Vagina (tissue), 2 donors: Measurements from ENCODE around the gene DENND4B. TPM values are rescaled to one million over a fixed set of nuclear protein-coding genes. Genes with fewer than 3 reads are reported as not detected.

Experiments used
- DNase-seq, 2 donors: peaks; one replicate each; pipeline ENCODE4 v3.0.0-alpha.2; 2017; ENCODE audit errors: extremely low spot score in 2 of 2
- H3K27ac ChIP-seq: fragments of 200-600 bp; sonication (generic); one replicate; pipeline ENCODE4 v1.5.1; 2019
- H3K27me3 ChIP-seq: fragments of 200-600 bp; sonication (generic); one replicate; pipeline ENCODE4 v1.5.1; 2019
- H3K36me3 ChIP-seq, 2 donors: fragments of 200-600 bp; sonication (generic); one replicate each; pipeline ENCODE4 v1.5.1; 2017 to 2019
- H3K4me1 ChIP-seq: fragments of 200-600 bp; sonication (generic); one replicate; pipeline ENCODE4 v1.5.1; 2019
- H3K4me3 ChIP-seq, 2 donors: fragments of 200-600 bp; sonication (generic); 1 replicate in 1 of 2; 2 replicates in 1 of 2; pipeline ENCODE4 v1.5.1; 2016 to 2019
- H3K9me3 ChIP-seq: fragments of 200-600 bp; sonication (generic); one replicate; pipeline ENCODE4 v1.5.1; 2019
- POLR2A ChIP-seq, 2 donors: fragments of 450-650 bp; IDR thresholded peaks; one replicate each; pipeline ENCODE4 v1.6.1; 2017; ENCODE audit warnings: antibody characterized with exemption in 2 of 2, mild to moderate bottlenecking in 2 of 2, moderate library complexity in 2 of 2
- POLR2AphosphoS5 ChIP-seq, 2 donors: sonication (generic); formaldehyde crosslinking; IDR thresholded peaks; one replicate each; pipeline ENCODE4 v1.9.0; 2017; ENCODE audit warnings: antibody characterized with exemption in 2 of 2, mild to moderate bottlenecking in 2 of 2, low read depth in 1 of 2; ENCODE audit not compliant: insufficient read depth in 1 of 2
- intact Hi-C: fragments of 100-400 bp; cut with DNase I; formaldehyde crosslinking; loops from one replicate; pipeline ENCODE4 v1.15.1; 2023
- total RNA-seq: library from RNA; depleted of rRNA; stranded (reverse); fragments of >200 nt; gene quantifications from one replicate; pipeline ENCODE4 v1.2.3, GENCODE V29; 2016
- TF ChIP-seq, protein P1 (sequence below), 3 experiments: fragments of 450-650 bp in 2 of 3; fragments of 200-600 bp in 1 of 3; sonication (generic) in 1 of 3; IDR thresholded peaks; one replicate each; pipeline ENCODE4 v1.5.1; 2017 to 2019; ENCODE audit warnings: antibody characterized with exemption in 3 of 3, mild to moderate bottlenecking in 2 of 3, moderate library complexity in 2 of 3

DENND4B gene
- total RNA-seq, 1 donor from 2014 or later: 42.7 TPM

DNA sequence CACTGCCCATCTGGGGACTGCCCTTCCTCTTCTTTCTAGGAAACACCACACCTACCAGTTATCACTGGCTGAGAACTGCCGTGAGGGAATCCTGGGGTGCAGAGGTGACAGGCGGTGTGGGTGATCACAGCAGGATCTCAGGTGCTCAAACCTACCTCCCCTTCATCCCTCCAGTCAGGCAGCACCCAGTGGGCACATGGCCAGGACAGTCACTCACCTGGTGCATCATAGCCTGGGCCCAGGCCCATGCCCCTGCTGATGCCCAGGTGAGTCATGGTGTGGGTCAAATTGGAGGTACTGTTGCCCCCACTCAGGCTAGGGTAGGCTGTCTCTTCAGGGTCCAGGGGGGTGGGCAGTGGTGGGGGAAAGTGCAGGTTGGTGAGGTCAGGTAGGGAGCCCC, 5.3 kb upstream of the DENND4B start:
- H3K36me3 ChIP-seq: peaks cover 0 to 62% of the 10 kb centered on the region in 2 donors
- TF ChIP-seq, protein P1, sequence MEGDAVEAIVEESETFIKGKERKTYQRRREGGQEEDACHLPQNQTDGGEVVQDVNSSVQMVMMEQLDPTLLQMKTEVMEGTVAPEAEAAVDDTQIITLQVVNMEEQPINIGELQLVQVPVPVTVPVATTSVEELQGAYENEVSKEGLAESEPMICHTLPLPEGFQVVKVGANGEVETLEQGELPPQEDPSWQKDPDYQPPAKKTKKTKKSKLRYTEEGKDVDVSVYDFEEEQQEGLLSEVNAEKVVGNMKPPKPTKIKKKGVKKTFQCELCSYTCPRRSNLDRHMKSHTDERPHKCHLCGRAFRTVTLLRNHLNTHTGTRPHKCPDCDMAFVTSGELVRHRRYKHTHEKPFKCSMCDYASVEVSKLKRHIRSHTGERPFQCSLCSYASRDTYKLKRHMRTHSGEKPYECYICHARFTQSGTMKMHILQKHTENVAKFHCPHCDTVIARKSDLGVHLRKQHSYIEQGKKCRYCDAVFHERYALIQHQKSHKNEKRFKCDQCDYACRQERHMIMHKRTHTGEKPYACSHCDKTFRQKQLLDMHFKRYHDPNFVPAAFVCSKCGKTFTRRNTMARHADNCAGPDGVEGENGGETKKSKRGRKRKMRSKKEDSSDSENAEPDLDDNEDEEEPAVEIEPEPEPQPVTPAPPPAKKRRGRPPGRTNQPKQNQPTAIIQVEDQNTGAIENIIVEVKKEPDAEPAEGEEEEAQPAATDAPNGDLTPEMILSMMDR (IDR thresholded peaks at IDR 0.05): no peak
- no peak for TF ChIP-seq POLR2AphosphoS5 (IDR thresholded peaks at IDR 0.05; ENCODE audit: insufficient read depth in 1 of 2, low read depth in 1 of 2)
- no peak for TF ChIP-seq POLR2A (IDR thresholded peaks at IDR 0.05)
- no peaks in the 10 kb centered on the region for H3K27me3 ChIP-seq
- intact Hi-C loops: loop anchor here (10.0 kb wide), 1 partner anchor 277 kb away; the partner anchor contains the start of genes ILF2 and NPR1
- H3K27ac ChIP-seq: no peak overlapping the region
- H3K4me3 ChIP-seq: no peak overlapping the region
- H3K9me3 ChIP-seq: no peaks in the 10 kb centered on the region
- no peak for DNase-seq
- peaks cover 30% of the 10 kb centered on the region for H3K4me1 ChIP-seq

DNA sequence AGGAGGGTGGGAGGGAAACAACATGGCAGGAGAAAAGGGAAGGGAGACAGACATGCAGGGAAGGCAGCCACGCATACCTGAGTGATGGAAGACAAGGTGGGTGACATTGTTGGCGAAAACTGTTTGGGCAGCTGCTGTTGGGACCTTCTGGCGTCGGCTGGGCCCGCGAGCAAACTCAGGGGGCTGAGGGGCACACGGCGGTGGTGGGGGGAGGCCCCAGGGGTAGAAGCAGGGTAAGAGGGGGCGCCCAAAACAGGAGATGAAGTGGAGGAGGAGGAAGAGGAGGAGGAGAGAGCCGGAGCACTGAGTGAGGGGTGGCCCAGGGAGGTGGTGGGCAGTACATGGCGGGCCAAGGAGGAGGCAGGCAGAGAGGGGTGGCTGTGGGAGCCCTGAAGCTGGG, 4.7 kb upstream of the DENND4B start:
- H3K27me3 ChIP-seq: no peaks in the 10 kb centered on the region
- H3K27ac ChIP-seq: no peak overlapping the region
- H3K4me1 ChIP-seq: peaks cover 26% of the 10 kb centered on the region
- no peaks in the 10 kb centered on the region for H3K9me3 ChIP-seq
- DNase-seq: no peak
- TF ChIP-seq, protein P1 (IDR thresholded peaks at IDR 0.05): no peak
- TF ChIP-seq POLR2A (IDR thresholded peaks at IDR 0.05) (no peak), POLR2AphosphoS5 (IDR thresholded peaks at IDR 0.05; ENCODE audit: insufficient read depth in 1 of 2, low read depth in 1 of 2) (no peak)
- no peak overlapping the region for H3K4me3 ChIP-seq
- intact Hi-C loops: loop anchor here (10.0 kb wide), 1 partner anchor 276 kb away; the partner anchor contains the start of genes ILF2 and NPR1
- peaks cover 0 to 62% of the 10 kb centered on the region in 2 donors for H3K36me3 ChIP-seq

DNA sequence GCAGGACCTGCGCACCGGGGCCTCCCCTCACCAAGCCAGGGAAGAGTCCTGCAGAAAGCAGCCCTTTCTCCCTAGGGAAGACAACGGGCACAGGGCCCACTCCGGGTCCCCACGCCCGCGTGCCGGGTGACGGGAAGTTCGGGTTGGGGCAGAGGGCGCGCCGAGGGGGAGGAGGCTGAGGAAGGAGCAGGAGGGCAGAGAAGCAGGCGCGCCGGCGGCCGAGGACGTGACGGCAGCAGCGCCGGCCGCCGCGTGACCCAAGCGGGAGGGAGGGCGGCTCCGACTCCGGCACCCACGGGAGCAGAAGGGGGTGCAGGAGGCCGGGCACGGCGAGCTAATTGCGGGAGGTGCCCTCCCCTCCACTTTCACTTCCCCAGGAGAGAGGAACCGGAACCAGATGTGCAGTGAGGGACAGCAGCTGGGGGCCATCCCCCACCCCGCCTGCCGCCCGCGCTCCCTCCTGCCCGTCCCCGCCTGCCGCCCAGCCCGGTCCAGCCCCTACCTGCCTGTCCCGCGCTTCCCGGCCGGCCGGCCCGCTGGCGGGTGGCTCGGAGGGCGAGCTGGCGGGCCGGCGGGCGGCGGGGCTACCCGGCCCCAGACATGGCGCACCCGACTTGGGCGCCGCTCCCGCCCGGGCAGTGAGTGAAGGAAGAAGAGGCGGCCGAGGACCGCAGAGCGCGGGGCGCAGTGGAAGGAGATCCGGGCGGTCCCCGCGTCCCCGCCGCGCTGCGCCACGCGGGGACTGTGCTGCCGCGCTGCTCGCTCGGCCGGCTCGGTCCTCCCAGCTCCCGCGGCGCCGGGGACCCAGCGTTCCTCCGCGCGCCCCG, 510 bp downstream of the DENND4B start:
- TF ChIP-seq POLR2AphosphoS5 (IDR thresholded peaks at IDR 0.05; ENCODE audit: insufficient read depth in 1 of 2, low read depth in 1 of 2) (peak; percentile 31 to 85), POLR2A (IDR thresholded peaks at IDR 0.05) (no peak)
- no peaks in the 10 kb centered on the region for H3K9me3 ChIP-seq
- intact Hi-C loops: loop anchor here (5.0 to 10.0 kb wide), 2 partner anchors 41 to 151 kb away; partner anchors contain the start of gene RAB13
- peak overlapping the region; percentile 73 to 89 for H3K4me3 ChIP-seq
- H3K27ac ChIP-seq: peak overlapping the region; percentile 99
- H3K4me1 ChIP-seq: peaks cover 27% of the 10 kb centered on the region
- peaks cover 0 to 51% of the 10 kb centered on the region in 2 donors for H3K36me3 ChIP-seq
- no peaks in the 10 kb centered on the region for H3K27me3 ChIP-seq
- DNase-seq: no peak

DNA sequence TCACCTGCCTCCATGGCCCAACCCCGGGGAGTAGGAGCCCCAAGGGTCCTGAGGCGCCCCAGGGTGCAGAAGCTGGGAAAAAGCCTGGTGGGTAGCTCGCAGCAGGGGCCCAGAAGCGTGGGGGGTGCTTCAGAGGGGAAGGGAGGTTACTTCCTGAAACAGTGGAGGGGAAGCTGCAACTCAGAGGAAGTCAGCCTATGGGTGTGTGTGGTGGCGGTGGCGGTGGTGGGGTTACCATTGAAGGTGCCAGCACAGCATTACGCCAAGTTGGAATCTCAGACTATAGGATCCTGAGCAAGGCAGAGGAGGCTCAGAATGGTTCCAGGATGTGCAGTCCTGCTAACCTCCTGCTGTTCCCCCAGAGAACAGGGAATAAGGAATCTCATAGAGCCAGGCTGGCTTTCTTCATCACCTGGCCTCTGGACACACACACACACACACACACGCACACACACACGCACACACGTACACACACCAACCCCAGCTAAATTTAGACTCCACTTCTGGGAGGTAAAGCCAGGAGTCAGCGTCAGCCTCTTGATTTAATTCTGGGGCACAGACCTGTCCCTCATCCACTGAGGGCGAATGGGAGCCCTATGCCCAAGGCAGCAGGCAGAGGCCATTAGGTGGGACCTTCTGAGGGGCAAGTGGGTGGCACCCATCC, 1.3 kb downstream of the DENND4B start:
- intact Hi-C loops: loop anchor here (5.0 to 10.0 kb wide), 2 partner anchors 42 to 150 kb away; partner anchors contain the start of gene RAB13
- TF ChIP-seq POLR2AphosphoS5 (IDR thresholded peaks at IDR 0.05; ENCODE audit: insufficient read depth in 1 of 2, low read depth in 1 of 2) (no peak), POLR2A (IDR thresholded peaks at IDR 0.05) (peak in 1 of 2 donors; percentile 28)
- TF ChIP-seq, protein P1 (IDR thresholded peaks at IDR 0.05): no peak
- Histone ChIP-seq H3K9me3 (no peaks in the 10 kb centered on the region), H3K4me1 (peaks cover 27% of the 10 kb centered on the region), H3K27ac (peak overlapping the region; percentile 99), H3K4me3 (peak overlapping the region; percentile 73 to 89), H3K36me3 (peaks cover 0 to 51% of the 10 kb centered on the region in 2 donors), H3K27me3 (no peaks in the 10 kb centered on the region)
- DNase-seq: no peak

DNA sequence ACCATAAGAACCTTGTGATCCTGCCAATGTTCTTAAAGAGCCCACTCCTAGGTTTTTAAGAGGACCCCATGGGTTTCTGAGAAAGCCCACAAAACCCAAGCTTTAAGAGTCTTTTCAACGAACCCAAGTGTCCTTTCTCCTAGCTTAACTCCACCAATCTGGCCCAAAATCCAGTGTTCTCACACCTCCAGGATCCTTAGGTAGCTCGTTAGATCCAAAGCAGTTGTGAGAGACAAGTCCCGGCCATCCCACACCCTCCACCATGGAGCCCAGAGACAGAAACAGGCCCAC, 1.7 kb downstream of the DENND4B start:
- peaks cover 0 to 51% of the 10 kb centered on the region in 2 donors for H3K36me3 ChIP-seq
- peak overlapping the region; percentile 73 to 89 for H3K4me3 ChIP-seq
- DNase-seq: no peak
- H3K9me3 ChIP-seq: no peaks in the 10 kb centered on the region
- H3K27me3 ChIP-seq: no peaks in the 10 kb centered on the region
- H3K4me1 ChIP-seq: peaks cover 27% of the 10 kb centered on the region
- TF ChIP-seq POLR2A (IDR thresholded peaks at IDR 0.05) (no peak), POLR2AphosphoS5 (IDR thresholded peaks at IDR 0.05; ENCODE audit: insufficient read depth in 1 of 2, low read depth in 1 of 2) (no peak)
- TF ChIP-seq, protein P1 (IDR thresholded peaks at IDR 0.05): no peak
- H3K27ac ChIP-seq: peak overlapping the region; percentile 99
- intact Hi-C loops: loop anchor here (5.0 to 10.0 kb wide), 2 partner anchors 43 to 150 kb away; partner anchors contain the start of gene RAB13
